HS-5 (cell line): ENCODE data around the gene RAP1GAP2.
"Not testable (repeated sequence)": the region's sequence is repeated elsewhere in the genome, so short reads cannot be mapped to it uniquely, and the experiment has no call there.

Experiments
- DNase-seq: peaks from one replicate; pipeline ENCODE4 v3.0.0-alpha.2; 2012; ENCODE audit warnings: low read depth

Gene RAP1GAP2

DNA sequence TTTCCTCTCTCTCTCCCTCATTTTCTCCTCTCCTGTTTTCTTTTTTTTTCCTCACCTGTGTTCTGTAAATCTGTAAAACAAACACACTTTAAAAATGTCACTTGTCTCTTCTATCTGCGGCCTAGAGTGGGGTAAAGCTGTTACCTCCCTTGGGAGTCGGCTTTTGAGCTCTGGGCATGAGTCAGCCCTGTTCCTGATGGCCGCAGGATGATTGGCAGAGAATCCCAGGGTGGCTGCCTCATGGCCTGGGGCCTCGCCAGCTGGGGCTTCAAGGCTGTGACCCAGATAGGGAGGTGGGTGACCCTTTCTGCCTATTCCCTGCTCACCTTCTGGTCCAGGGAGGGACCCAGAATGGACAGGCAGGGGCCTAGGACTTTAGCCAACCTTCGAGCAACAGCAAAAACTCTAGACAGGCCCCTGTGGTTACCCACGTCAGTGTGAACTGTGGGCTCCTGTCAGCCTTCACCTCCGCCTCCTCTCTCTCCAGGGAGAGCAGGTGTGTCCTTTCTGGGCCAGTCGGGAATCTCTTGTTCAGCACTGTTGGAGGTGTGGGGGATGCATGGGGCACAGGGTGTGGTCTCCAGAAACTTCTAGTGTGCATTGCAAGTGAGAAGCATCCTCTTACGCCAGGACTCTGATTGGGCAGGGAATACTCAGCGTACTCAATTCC lies 87.4 kb downstream of the RAP1GAP2 start:
- DNase-seq, result no peak

DNA sequence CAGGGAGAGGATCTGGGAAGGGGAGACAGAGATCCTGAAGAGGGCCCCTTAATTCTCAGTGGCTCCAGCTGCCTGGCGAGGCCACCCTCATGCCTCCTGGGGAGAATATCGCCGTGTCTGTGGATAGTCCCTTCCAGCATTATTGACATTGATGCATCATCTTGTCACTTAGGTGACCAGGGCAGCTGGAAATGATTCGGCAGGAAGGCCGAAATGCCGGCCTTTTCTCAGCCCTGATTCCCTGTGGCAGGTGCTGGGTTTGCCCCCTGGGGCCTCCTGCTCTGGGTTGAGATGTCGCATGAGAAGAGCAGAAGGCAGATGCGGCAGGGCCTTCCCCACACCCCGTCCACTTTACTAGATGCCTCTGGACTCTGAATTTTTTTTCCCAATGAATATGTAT lies 89.5 kb downstream of the RAP1GAP2 start:
- DNase-seq, result no peak

DNA sequence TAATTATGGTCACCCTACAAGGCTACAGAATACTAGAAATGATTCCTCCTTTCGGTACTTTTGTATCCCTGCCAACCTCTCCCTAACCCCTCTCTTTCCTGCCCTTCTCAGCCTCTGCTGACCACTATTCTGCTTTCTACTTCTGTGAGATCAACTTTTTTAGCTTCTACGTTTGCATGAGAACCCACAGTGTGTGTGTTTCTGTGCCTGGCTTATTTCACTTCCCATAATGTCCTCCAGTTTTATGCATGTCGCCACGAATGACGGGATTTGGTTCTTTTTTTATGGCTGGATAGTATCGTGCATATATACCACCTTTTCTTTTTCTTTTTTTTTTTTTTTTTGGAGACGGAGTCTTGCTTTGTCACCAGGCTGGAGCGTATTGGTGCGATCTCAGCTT lies 92.1 kb downstream of the RAP1GAP2 start:
- no peak for DNase-seq

DNA sequence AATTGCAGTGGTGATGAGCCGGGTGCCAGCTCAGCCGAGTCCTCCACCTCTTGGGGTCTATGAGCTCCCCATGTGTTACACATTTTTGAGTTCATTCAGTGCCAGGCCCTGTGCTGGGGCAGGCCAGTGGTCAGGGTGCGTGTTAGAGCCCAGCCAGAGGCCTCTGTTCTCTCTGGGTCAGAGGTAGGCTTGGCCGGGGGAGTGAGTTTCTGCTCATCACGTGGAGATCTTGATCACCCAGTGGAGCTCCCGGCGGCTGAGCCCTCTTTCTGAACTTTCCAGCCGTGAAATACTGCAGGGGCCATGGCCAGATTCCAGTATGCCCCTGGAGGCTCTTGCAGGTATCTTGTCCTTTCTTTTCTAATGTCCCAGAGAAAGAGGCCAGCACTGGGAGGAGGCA lies 93.0 kb downstream of the RAP1GAP2 start:
- DNase-seq, result no peak

DNA sequence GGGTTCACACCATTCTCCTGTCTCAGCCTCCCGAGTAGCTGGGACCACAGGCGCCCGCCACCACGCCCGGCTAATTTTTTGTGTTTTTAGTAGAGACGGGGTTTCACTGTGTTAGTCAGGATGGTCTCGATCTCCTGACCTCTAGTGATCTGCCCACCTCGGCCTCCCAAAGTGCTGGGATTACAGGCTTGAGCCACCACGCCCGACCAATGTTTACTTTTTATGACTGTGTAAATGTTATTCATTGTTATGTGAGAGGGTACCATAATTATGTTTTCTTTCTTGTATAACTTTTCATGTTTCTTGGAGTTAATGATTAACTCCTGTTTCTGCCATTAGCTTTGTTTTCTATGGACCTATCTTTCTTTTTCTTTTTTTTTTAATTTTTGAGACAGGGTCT lies 94.5 kb downstream of the RAP1GAP2 start:
- not testable (repeated sequence) for DNase-seq

DNA sequence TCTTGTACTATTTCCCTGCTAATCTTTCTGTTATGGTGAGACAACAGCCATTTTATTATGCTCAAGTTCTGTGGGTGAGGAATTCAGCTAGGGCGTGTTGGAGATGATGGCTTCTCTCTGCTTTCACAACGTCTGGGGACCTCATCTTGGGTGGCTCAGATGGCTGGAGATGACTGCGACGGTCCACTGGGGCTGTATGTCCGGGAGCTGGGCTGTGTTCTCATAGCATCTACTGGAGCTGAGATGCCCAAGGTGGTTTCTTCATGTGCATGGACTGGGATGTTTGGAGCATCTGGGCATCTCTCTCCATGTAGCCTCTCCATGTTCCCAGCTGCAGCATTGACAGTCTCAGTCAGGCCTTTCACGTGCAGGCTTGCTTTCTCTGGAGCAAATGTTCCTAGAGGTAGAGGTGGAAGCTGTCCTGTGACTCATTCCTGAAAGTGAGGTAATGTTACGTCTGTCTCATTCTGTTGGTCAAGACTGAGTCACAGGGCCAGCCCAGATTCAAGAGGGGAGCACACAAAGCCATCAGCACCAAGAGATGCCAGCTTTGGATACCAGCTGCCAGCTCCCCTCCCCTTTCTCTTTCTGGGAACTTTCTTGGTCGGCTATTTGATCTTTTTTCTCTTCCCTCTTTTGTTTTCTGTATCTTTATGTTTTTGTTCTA lies 96.2 kb downstream of the RAP1GAP2 start:
- peak; percentile 91 for DNase-seq

DNA sequence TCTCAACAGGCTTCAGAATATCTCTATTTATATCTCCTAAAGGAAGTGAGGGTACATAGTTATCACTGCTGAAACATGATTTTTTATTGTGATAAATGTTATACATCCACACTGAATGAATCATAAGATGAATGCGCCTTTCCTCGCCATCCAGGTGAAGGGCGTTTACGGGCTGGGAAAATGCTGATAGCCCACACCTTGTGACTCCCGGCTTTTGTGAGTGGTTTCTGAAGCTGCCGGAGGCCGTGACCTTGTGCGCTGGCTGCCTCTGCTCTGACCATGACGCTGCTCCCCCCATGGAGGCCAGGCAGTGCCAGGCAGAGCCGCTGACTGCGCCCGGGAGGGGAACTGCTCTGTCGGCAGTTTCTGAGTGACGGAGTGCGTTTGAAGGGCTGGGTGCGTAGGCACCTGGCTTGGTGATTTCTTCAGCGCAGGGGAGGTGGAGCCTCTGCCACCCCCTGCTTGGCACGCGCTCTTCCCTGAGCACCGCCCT lies 97.2 kb downstream of the RAP1GAP2 start:
- DNase-seq, result no peak

DNA sequence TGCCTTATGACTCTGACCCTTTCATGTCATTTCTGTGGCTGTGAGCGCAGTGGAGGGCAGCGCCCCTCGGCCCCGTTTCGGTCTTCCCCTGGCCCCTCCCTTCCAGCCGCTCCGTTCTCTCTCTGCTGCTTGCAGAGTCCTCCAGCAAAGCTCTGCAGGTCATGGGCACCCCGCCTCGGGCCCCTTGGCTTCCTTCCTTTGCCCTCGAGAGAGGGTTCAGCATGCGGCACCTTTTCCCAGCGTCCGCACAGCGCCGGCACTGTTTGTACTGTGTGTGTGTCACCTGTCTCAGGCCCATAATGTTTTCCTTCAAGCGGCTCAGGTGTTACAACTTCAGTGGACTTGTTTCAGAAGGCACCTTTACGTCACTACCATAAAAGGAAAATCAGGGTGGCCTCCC lies 98.5 kb downstream of the RAP1GAP2 start:
- no peak for DNase-seq

DNA sequence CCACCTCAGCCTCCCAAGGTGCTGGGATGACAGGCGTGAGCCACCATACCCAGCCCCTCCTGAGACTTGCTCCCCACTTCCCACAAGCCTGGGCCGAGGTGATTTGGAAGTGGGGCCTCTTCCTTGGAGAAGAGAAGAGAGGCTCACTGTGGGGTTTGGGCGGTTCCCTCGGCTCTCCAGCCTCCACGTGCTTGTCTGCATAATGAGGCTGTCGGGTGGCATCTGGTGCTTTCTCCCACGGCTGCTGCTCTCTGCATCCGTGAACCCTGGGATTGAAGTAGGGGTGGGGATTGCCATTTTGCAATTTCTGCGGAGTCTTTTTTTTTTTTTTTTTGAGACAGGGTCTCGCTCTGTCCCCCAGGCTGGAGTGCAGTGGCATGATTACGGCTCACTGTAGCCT lies 101.4 kb downstream of the RAP1GAP2 start:
- no peak for DNase-seq

DNA sequence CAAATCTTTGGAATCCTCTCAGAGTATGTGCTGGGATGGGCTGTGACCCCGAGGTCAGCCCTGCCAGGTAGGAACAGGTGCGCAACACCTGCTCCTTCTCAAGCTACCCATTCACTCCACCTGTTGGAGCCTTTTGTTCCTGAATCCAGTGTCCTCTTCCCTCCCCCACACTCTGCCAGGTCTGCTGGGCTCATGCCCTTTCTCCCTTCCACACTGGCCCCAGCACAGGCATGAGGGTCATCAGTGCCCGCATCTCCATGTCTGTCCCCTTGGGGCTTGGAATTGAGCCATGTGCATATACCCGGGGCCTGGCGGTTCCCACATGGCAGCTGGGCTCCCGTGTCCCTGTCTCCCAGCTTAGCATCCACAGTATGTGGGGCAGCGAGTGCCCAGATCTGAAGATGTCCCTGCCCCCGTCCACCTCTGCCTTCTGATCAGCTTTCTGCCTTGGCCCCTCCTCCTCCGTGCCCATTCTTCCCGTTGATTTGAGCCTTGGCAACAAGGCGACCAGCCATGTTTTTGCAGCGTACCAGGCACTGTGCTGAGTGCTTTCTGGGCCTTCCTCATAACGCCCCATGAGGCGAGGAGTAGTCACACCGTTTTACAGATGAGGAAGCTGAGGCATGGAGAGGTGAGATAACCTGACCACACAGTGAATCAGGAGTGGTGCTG lies 102.2 kb downstream of the RAP1GAP2 start:
- DNase-seq, result no peak

DNA sequence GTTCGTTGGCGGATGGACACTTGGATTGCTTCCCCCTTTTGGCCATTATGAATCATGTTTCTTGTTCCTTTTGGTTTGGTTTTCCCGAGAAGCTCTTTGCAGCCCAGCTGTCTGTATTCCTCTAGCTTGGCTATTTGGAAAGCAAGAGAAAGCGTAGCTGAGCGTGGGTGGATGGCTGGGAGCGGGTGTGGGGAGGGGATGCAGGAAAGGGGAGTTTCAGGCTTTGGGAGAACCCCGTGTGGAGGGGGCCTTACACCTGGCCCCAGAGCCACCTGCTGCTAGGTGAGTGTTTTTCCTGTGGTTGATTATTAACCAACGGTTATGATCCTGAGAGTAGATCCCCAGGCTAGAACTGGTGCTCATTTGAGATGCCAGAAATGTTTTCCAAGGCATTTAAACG lies 103.7 kb downstream of the RAP1GAP2 start:
- no peak for DNase-seq

DNA sequence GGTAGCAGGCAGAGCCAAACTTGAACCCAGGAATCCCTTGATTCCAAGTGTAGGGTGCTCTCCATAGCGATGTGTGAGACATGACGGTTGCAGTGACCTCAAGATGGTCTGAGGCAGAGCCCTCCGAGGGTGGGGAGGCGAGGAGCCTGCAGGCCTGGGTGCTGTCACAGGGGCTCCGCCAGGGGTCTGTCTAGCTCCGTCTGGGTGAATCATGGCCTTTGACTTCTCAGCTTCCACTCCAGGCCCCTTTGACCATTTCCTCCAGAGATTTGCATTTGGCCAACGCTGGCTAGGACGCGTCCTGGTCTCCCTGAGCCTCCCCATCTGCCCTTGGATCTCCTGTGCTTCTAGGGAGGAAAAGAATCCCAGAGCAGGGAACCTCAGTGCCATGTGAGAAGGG lies 104.6 kb downstream of the RAP1GAP2 start:
- DNase-seq, result no peak

DNA sequence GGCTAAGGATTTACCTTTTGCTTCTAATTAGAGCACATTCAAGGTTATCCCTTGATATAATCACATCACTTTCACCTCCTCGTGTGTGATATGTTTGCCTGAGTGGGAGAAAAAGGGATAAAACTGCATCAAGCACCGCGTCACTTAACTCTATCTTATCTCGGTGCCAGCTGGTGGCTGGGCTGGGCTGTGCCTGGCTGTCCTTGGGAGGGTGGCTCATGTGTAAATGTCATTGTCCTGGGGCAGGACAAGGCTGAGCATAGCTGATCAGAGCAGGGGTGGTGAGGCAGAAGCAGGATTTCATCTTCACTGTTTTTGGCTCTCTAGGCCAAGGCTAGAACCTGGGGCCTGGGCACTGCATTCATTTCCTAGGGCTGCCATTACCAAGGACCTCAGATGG lies 105.3 kb downstream of the RAP1GAP2 start:
- no peak for DNase-seq

DNA sequence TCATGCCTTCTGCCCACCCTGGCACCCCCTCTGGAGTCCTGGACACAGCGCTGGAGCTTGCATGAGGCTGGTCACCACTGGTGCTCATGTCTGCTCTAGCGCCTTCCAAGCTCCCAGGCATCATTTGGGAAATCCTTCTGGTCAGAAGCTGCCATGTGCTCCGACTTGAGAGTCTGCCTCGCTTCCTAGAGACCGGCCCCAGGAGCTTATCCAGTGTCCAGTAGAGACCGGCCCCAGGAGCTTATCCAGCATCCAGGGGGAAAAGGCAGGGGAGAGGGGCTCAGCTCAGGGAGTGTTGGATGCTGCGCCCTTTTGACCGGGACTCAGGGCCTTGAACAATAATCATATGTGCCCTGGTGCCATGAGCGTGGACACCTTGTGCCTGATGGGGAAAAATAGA lies 106.3 kb downstream of the RAP1GAP2 start:
- no peak for DNase-seq

DNA sequence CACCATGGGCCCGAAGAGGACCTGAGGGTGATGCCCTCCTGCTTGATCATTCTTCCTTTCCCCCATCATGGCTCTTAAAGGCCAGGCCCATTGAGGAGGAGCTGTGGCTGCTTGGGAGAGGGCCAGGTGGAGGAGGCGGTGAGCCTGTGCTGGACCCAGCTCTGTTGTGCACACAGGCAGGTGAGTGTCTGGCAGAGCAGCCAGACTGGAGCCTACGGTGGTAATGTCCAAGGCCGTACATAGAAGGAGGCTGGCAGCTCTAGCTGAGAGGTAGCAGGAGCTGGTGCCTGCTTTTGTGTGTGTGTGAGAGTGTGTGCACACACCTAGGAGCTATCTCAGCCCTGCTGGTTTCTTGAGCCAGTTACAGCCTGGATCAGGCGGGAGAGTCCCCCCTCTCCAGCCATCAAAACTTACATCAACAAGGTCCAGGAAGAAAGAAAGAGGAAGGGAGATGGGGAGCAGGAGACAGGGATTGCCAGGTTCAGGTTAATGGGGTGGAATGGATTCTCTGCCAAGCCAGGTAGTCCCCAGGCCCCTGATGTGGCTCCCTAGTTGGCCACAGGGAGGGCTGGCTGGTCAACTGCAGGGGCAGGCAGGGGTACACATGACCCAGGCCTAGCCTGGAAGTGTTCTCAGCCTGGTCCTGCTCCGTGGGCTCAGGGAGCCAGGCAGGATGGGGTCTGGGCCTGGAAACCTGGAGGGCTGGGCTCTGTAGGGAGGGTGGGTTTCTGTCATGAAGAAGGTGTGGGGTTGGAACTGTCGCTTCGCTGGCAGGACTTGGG lies 107.1 kb downstream of the RAP1GAP2 start:
- DNase-seq, result no peak

DNA sequence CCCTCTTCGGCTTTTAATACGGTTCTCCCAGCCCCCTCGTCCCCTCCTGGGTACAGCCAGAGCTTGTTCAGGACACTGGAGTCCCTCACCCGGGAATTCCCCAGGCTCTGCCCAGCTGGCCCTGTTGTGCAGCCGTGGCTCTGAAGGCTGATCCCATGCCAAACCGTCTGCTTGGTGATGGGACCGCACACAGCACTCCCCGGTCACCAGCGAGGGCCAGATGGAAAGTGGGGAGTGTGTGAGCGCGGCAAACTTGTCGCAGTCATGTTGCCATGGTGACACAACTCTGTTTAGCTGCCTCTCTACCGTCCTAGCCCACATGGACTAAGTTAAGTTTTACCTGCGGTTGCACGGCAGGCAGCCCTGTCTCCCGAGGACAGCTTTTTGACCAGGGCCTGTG lies 107.9 kb downstream of the RAP1GAP2 start:
- DNase-seq, result no peak

DNA sequence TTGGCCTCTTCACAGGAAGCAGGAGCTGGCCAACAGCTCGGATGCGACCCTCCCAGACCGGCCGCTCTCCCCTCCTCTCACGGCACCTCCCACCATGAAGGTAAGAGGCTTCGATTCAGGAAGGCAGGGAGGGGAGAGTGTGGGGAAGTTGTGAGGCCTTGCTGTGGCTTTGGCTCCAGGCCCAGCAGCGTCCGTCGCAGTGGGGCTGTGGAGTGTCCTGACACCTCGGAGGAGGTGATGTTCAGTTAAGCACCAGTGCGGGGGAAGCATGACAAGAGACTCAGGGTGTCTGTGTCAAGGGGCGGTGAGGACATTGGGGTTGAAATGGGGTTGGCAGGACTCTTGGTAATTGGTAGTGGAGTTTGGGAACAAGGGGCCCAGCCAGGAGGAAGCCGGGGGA lies 109.0 kb downstream of the RAP1GAP2 start:
- no peak for DNase-seq

DNA sequence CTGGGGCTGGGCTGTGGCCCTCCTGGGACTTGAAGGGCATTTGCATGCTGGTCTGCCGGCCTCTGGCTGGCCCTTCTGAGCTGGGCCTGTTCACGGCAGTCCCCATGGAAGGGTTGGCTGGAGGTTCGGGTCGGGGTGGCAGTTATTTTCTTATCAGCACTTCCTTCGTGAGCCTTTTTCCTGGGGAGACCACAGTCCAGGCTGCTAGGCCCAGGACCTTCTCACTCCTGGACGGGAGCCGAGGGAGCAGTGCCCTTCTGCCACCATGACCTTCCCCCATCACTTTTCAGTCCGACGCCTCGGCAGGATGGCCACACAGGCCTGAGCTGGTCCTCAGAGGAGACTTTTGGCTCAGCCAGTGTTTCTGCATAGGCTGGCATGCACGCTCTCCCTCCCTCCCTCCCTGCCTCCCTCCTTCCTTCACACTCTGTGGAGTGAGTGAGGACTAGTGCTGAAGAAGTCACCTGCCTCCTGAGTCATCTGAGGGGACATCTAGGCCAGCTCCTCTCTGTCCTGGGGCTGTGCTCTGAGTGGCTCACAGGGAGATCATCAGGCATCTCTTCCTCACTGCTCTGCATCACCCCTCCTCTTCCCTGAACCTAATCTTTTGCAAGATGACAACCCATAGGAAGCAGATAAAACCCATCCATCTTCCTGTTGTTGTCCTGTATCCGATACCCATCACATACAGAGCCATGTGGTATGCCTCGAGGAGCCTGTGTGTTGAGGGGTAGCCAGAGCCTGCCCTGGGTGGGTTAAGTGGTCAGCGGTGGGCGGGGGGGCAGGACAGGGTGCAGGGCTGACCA lies 109.7 kb downstream of the RAP1GAP2 start:
- no peak for DNase-seq

DNA sequence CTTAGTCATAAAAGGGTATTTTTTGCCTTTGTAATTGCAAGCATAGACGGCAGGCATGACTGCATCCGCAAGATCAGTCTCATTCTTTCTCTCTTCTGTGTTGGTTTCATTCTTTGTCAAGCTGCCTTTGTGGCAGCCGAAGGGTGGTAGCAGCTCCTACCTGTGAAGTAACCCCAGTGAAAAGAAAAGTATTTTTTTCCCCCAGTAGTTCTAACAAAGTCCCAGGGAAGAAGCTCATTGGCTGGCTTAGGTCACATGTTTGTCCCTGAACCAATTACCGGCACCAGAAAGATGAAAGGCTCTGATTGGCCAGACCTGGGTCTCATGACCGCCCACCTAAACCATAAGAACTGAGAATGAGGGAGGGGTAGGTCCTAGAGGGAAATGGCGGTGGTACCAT lies 110.7 kb downstream of the RAP1GAP2 start:
- no peak for DNase-seq

DNA sequence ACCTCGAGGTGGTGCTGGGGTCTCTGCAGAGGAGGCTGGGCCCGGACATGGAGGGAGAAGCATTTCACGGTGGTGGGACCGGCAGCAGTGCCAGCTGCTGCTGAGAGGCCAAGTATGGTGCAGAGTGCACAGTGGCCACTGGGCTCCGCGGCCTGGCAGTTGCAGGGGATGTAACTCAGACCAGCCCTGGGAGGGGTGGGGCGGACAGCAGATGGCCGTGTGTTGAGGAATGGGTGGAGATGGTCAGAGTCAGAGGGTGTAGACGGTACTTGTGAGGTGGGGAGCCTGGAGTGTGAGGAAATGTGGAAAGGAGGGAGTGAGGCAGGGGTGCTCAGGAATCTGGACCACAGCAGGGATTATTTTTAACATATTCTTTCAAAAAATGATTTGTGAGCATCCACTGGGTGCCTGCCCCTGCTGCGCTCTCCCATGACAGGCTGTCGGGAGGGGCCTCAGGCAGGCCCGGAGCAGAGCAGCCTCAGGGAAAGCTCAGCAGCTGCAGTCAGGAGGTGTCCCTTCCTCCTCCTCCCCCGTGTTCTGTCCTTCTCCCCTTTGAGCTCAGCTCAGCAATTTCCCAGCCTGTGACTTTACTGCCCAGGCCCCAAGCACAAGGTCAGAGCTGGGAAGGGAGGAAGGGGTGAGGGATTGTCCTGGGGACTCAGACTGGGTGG lies 113.1 kb downstream of the RAP1GAP2 start:
- DNase-seq, result no peak

DNA sequence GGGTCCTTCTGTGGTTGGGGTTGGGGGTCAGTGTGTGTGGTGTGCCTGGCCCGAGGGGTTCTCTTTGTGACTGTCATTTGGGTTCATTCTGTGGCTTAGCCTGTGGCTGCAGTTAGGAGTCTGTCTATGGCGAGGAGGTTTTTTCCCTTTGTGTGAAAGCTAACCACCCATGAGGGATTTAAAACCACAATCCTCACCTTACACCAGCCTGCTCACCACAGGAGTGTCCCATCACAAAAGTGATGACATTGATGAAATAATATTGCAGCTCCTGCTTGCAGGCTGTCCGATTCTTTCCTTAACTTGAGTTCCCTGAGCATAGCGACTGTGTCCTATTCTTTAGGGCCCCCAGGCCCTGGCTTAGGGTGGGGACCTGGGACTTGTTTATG lies 113.6 kb downstream of the RAP1GAP2 start:
- DNase-seq, result no peak
